ENCODE measurements around the gene COBL. TPM values are rescaled to one million over a fixed set of nuclear protein-coding genes. Genes with fewer than 3 reads are reported as not detected.

COBL gene
- polyA plus RNA-seq, 3 donors: not detected

GRCh38 chr7:51081270-51081890 is 235.2 kb downstream of the COBL start:
- no peak for TF ChIP-seq CTCF (IDR thresholded peaks at IDR 0.05)
- H3K9ac ChIP-seq (ENCODE audit: insufficient read depth, low read length, poor library complexity, severe bottlenecking): no peak overlapping the region
- Mint-ChIP-seq H3K27ac (peak overlapping the region in 1 of 7 donors; percentile 18), H3K9me3 (no peaks in the 10 kb centered on the region), H3K4me3 (no peak overlapping the region), H3K4me1 (no peaks in the 10 kb centered on the region), H3K36me3 (no peaks in the 10 kb centered on the region), H3K27me3 (ENCODE audit: low read depth in 3 of 3) (no peaks in the 10 kb centered on the region)
- H3K27me3 ChIP-seq (ENCODE audit: control insufficient read depth in 2 of 2, insufficient read depth in 2 of 2, low read length in 2 of 2): no peaks in the 10 kb centered on the region
- H3K9me3 ChIP-seq (replicated peaks in 1 of 2; ENCODE audit: control insufficient read depth in 1 of 2, insufficient read depth in 1 of 2, low read length in 2 of 2): no peaks in the 10 kb centered on the region
- no peak overlapping the region for H2AFZ ChIP-seq (ENCODE audit: insufficient read depth, low read depth, low read length, poor library complexity, severe bottlenecking)
- H3K36me3 ChIP-seq (replicated peaks in 1 of 2; ENCODE audit: control insufficient read depth in 1 of 2, insufficient read depth in 2 of 2, low read length in 2 of 2): no peaks in the 10 kb centered on the region
- intact Hi-C loops (cut with micrococcal nuclease): no loop called here
- H3K4me2 ChIP-seq (replicated peaks; ENCODE audit: extremely low read depth, low read length, poor library complexity, severe bottlenecking): no peak overlapping the region
- no peaks in the 10 kb centered on the region for H3K4me1 ChIP-seq (ENCODE audit: control insufficient read depth in 1 of 2, insufficient read depth in 2 of 2, low read length in 2 of 2)
- H3K4me3 ChIP-seq (replicated peaks in 1 of 3; ENCODE audit: low read depth in 2 of 3, low read length in 3 of 3): no peak overlapping the region
- H3K27ac ChIP-seq (ENCODE audit: low read depth in 1 of 2, low read length in 2 of 2): no peak overlapping the region
- DNase-seq: no peak
- WGBS (ENCODE audit: insufficient coverage): 87% methylated on average over 10 of the region's 11 CpGs
- no peaks in the 10 kb centered on the region for H4K20me1 ChIP-seq (ENCODE audit: insufficient read depth, low read length)
- H3K79me2 ChIP-seq (ENCODE audit: insufficient read depth, low read length): no peaks in the 10 kb centered on the region

GRCh38 chr7:51080622-51081269 is 235.9 kb downstream of the COBL start:
- 80% methylated on average over 1 of the region's 12 CpGs for WGBS (ENCODE audit: insufficient coverage)
- Mint-ChIP-seq H3K27ac (no peak overlapping the region), H3K36me3 (no peaks in the 10 kb centered on the region), H3K4me3 (no peak overlapping the region), H3K4me1 (no peaks in the 10 kb centered on the region), H3K9me3 (peaks cover 0 to 4% (median 0%) of the 10 kb centered on the region in 7 donors), H3K27me3 (ENCODE audit: low read depth in 3 of 3) (no peaks in the 10 kb centered on the region)
- Histone ChIP-seq H4K20me1 (ENCODE audit: insufficient read depth, low read length) (no peaks in the 10 kb centered on the region), H3K9me3 (replicated peaks in 1 of 2; ENCODE audit: control insufficient read depth in 1 of 2, insufficient read depth in 1 of 2, low read length in 2 of 2) (no peaks in the 10 kb centered on the region), H3K27me3 (ENCODE audit: control insufficient read depth in 2 of 2, insufficient read depth in 2 of 2, low read length in 2 of 2) (no peaks in the 10 kb centered on the region), H3K27ac (ENCODE audit: low read depth in 1 of 2, low read length in 2 of 2) (no peak overlapping the region), H3K4me3 (replicated peaks in 1 of 3; ENCODE audit: low read depth in 2 of 3, low read length in 3 of 3) (no peak overlapping the region), H3K4me2 (replicated peaks; ENCODE audit: extremely low read depth, low read length, poor library complexity, severe bottlenecking) (no peak overlapping the region), H3K36me3 (replicated peaks in 1 of 2; ENCODE audit: control insufficient read depth in 1 of 2, insufficient read depth in 2 of 2, low read length in 2 of 2) (no peaks in the 10 kb centered on the region), H3K79me2 (ENCODE audit: insufficient read depth, low read length) (no peaks in the 10 kb centered on the region), H2AFZ (ENCODE audit: insufficient read depth, low read depth, low read length, poor library complexity, severe bottlenecking) (no peak overlapping the region), H3K4me1 (ENCODE audit: control insufficient read depth in 1 of 2, insufficient read depth in 2 of 2, low read length in 2 of 2) (no peaks in the 10 kb centered on the region), H3K9ac (ENCODE audit: insufficient read depth, low read length, poor library complexity, severe bottlenecking) (no peak overlapping the region)
- no peak for TF ChIP-seq CTCF (IDR thresholded peaks at IDR 0.05)
- intact Hi-C loops (cut with micrococcal nuclease): no loop called here
- DNase-seq: no peak

Measured in CD14-positive monocyte (primary cell).